ENCODE measurements around the gene UBXN7. TPM values are rescaled to one million over a fixed set of nuclear protein-coding genes. Genes with fewer than 3 reads are reported as not detected.
"Not testable (repeated sequence)": the region's sequence is repeated elsewhere in the genome, so short reads cannot be mapped to it uniquely, and the experiment has no call there.

UBXN7 gene
- total RNA-seq, 1 experiment from 2014 or later: 64.7 TPM

DNA sequence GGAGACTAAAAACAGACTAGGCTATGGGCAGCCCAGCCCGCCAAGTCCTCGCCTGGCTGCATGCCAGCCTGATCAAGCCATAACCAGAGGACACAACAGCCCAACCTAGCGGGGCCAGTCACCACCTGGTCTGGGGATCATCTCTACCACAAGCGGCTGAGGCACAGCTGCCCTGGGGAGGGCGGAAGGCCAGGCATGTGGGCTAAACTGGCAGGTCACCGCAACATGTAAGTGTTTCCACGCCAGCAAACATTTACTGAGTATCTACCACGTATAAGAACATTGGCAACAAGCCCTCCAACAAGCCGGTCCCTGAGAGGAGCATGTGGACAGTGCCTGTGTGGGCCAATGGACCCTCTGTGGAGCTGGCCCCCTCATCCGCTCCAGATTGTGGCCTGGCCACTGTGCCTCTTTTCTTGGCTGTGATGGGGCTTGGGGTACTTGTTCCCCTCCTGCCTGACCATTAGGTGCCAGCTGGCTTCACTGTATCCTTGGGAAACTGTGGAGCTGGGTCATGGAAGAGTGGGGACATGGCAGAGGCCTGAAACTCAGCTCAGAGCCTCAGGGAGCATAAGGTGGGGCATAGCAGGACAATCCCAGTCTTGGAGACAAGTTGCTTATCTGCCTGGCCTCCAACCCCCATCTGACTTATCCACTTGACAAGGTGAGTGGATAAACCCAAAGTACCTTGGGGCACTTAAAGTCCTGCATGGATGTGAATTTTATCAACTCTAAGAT is 9.0 kb downstream of the UBXN7 start:
- POLR2A ChIA-PET: interaction anchor here (2.2 kb wide), 1 partner anchor 8 kb away, joined by 6 read pairs; no protein-coding TSS in a partner anchor
- H3K36me3 Mint-ChIP-seq (ENCODE audit: insufficient read depth, unreplicated experiment): peaks cover 19% of the 10 kb centered on the region
- H3K4me1 Mint-ChIP-seq (ENCODE audit: insufficient read depth, unreplicated experiment): peaks cover 23% of the 10 kb centered on the region
- no peak for TF ChIP-seq CTCF (IDR thresholded peaks at IDR 0.05; ENCODE audit: unreplicated experiment)
- H3K9me3 Mint-ChIP-seq (ENCODE audit: unreplicated experiment): no peaks in the 10 kb centered on the region
- no peak overlapping the region for H3K27ac Mint-ChIP-seq (ENCODE audit: low read depth, unreplicated experiment)
- DNase-seq (ENCODE audit: unreplicated experiment): no peak
- CTCF ChIA-PET: interaction anchor here (0.6 kb wide), 2 partner anchors 19 to 87 kb away, joined by 3 read pairs; no protein-coding TSS in a partner anchor
- intact Hi-C loops (cut with micrococcal nuclease): no loop called here
- no peaks in the 10 kb centered on the region for H3K27me3 Mint-ChIP-seq (ENCODE audit: insufficient read depth, unreplicated experiment)
- no TSS peak for BruUV-seq (replicated peaks)
- no peak overlapping the region for H3K4me3 Mint-ChIP-seq (ENCODE audit: unreplicated experiment)

- CTCF ChIA-PET; BruUV-seq (replicated peaks): not testable (repeated sequence)
- POLR2A ChIA-PET: interaction anchor here (0.6 to 2.2 kb wide), 7 partner anchors 10 to 85 kb away, joined by 3 to 7 read pairs (median 4); no protein-coding TSS in a partner anchor
Observed at GRCh38 chr3:196421668-196422067, 10.6 kb downstream of the UBXN7 start.

DNA sequence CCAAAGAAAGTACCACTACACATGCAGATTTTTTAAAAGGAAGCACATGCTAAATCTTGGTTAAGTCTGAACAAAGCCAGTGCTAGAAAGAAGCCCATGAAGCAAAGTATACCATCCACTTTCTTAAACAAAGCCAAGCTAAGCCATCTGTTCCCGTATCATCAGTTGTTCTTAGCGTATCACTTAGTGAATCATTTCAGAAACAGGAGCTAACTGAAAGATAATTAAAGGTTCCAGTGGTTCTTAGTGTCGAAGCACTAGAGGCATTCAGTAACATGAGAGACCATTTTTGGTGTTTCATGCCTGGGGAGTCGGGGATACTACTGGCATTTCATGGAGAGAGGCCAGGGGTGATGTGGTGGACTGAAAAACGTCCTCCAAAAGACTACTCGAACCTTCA is 12.8 kb downstream of the UBXN7 start:
- no peaks in the 10 kb centered on the region for H3K27me3 Mint-ChIP-seq (ENCODE audit: insufficient read depth, unreplicated experiment)
- BruUV-seq (replicated peaks): no TSS peak
- intact Hi-C loops (cut with micrococcal nuclease): no loop called here
- peaks cover 5% of the 10 kb centered on the region for H3K36me3 Mint-ChIP-seq (ENCODE audit: insufficient read depth, unreplicated experiment)
- no peak for TF ChIP-seq CTCF (IDR thresholded peaks at IDR 0.05; ENCODE audit: unreplicated experiment)
- H3K27ac Mint-ChIP-seq (ENCODE audit: low read depth, unreplicated experiment): no peak overlapping the region
- no peaks in the 10 kb centered on the region for H3K9me3 Mint-ChIP-seq (ENCODE audit: unreplicated experiment)
- DNase-seq (ENCODE audit: unreplicated experiment): no peak
- H3K4me1 Mint-ChIP-seq (ENCODE audit: insufficient read depth, unreplicated experiment): peaks cover 20% of the 10 kb centered on the region
- H3K4me3 Mint-ChIP-seq (ENCODE audit: unreplicated experiment): no peak overlapping the region
- CTCF ChIA-PET: interaction anchor here (0.5 to 0.8 kb wide), 2 partner anchors 106 to 115 kb away, joined by 4 read pairs; no protein-coding TSS in a partner anchor
- POLR2A ChIA-PET: no interaction called here

More at GRCh38 chr3:196421668-196422067, 10.6 kb downstream of the UBXN7 start:
- H3K36me3 Mint-ChIP-seq (ENCODE audit: insufficient read depth, unreplicated experiment); DNase-seq (ENCODE audit: unreplicated experiment); H3K4me3 Mint-ChIP-seq (ENCODE audit: unreplicated experiment); H3K27ac Mint-ChIP-seq (ENCODE audit: low read depth, unreplicated experiment); H3K9me3 Mint-ChIP-seq (ENCODE audit: unreplicated experiment); intact Hi-C loops (cut with micrococcal nuclease); H3K27me3 Mint-ChIP-seq (ENCODE audit: insufficient read depth, unreplicated experiment): not testable (repeated sequence)
- H3K4me1 Mint-ChIP-seq (ENCODE audit: insufficient read depth, unreplicated experiment): peaks cover 28% of the 10 kb centered on the region

DNA sequence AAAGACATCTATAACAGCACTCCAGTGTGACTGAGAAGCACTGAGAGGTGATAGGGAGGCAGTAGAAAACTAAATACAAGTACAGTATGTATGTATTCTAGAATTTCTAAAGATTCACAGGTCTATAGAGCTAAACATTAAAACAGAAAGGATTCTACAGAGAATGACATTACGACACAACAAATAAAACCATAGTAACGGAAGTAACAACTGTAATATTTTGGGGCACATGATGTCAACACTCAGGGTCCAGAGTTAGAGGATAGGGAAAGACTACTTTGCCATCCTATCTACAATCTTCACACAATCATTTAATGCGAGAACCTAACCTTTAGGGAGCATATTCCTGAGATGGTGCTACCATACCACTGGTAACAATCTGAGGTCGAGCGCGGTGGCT is 13.6 kb downstream of the UBXN7 start:
- no peak for TF ChIP-seq CTCF (IDR thresholded peaks at IDR 0.05; ENCODE audit: unreplicated experiment)
- POLR2A ChIA-PET: no interaction called here
- DNase-seq (ENCODE audit: unreplicated experiment): no peak
- Mint-ChIP-seq H3K4me3 (ENCODE audit: unreplicated experiment) (no peak overlapping the region), H3K4me1 (ENCODE audit: insufficient read depth, unreplicated experiment) (peaks cover 23% of the 10 kb centered on the region), H3K36me3 (ENCODE audit: insufficient read depth, unreplicated experiment) (peaks cover 5% of the 10 kb centered on the region), H3K27ac (ENCODE audit: low read depth, unreplicated experiment) (no peak overlapping the region), H3K9me3 (ENCODE audit: unreplicated experiment) (no peaks in the 10 kb centered on the region), H3K27me3 (ENCODE audit: insufficient read depth, unreplicated experiment) (no peaks in the 10 kb centered on the region)
- CTCF ChIA-PET: interaction anchor here (0.8 kb wide), 1 partner anchor 114 kb away, joined by 4 read pairs; no protein-coding TSS in a partner anchor
- no TSS peak for BruUV-seq (replicated peaks)
- intact Hi-C loops (cut with micrococcal nuclease): no loop called here

Data from MCF 10A (cell line).